ENCODE results near the gene HLA-C.
"Not testable (repeated sequence)": the region's sequence is repeated elsewhere in the genome, so short reads cannot be mapped to it uniquely, and the experiment has no call there.

HLA-C gene

DNA sequence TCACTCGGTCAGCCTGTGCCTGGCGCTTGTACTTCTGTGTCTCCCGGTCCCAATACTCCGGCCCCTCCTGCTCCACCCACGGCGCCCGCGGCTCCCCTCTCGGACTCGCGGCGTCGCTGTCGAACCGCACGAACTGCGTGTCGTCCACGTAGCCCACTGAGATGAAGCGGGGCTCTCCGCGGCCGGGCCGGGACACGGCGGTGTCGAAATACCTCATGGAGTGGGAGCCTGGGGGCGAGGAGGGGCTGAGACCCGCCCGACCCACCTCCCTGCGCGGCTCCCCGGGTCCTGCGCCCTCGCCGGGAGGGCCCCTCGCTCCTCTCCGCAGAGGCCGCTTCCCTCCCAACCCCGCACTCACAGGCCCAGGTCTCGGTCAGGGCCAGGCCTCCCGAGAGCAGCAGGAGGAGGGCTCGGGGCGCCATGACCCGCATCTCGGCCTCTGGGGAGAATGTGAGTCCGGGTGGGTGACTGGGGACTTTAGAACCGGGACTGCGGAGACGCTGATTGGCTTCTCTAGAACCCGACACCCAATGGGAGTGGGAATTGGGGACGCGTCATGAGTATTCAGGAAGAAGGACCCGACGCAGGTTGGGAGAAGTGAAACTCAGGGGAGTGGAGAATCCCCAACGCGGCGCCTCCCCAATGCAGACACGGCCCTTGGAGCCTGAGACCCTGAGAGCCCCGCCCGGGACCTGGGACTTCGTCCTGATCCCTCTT is at the start of gene HLA-C:
HLA-C (minus strand) TSS at position 452 of the 717 bp plus-strand sequence; CDS start at position 431, 21 bp downstream.
- DNase-seq (ENCODE audit: low spot score) = peak; percentile 97

DNA sequence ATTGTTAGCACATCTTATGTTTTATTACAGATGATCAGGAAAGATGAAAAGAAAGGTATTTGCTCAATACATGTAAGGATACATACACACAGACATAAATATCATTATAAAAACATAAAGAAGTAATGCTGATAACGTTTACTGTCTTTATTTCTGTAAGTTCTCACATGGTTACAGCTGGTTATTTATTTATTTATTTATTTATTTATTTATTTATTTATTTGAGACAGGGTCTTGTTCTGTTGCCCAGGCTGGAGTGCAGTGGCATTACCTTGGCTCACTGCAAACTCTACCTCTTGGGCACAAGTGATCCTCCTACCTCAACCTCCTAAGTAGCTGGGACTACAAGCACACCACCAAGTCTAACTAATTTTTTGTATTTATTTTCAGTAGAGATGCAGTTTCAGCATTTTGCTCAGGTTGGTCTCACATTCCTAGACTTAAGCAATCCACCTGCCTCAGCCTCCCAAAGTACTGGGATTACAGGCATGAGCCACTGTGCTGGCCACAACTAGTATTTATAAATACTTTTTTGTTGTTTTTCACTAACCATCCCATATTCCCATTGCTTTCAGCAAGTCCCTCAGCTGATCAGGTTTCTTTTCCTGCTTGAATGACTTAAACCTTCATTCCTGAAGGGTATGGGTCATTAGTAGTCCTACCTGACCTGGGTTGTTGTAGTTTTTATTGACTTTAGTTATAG is 49.3 kb upstream of the HLA-C start:
- no peak for DNase-seq (ENCODE audit: low spot score)

DNA sequence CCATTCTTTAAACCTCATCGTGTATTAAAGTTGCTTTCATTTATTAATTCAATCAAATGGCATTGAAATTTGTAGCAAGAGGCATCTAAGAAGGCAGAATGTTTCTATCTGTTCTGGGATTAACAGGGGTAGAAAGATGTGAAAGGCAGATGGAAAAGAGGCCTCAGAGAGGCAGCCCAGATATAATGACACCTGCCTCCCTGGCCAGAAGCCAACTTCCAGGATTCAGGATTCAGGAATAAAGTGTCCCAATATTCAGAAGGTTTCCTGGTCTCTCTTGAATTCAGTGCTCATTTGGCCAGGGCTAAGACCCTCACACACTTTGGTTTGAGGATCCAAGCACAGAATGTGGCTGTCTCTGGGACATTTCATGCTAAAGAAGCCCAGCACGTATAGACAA is 45.1 kb upstream of the HLA-C start:
- no peak for DNase-seq (ENCODE audit: low spot score)

DNA sequence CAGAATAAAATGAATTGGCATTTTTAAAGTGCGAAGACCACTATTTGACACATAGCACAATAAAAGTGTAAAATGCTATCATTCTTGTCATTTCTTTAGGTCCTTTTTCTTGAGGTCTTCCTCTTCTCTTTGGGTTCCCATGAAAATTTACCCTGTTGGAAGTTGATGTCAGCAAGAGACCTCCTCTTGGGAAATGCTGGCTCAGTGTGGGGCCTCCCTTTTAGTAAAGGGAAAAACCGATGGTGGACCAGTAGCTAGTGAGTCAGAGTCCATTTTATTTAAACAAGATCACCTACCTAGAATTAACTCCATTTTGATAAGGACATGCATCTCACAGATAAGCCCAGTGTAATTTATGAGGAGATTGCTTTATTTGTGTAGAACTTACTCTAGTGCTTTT is 37.7 kb upstream of the HLA-C start:
- no peak for DNase-seq (ENCODE audit: low spot score)

DNA sequence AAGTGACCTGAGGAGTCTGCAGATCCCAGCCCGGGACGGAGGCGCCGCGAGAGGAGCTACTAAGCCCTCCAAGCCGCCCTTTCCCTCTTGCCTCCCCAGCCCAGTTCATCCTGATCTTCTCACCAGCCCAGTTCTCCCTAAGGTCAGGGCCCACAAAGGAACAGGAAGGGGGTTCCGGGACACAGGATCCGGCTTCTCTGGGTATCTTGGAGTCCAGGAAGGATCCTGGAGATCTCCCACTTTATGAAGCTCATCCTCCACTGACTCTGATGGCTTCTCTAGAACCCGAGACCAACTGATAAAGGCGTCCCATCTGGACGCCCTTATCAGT is 36.9 kb upstream of the HLA-C start:
- no peak for DNase-seq (ENCODE audit: low spot score)

DNA sequence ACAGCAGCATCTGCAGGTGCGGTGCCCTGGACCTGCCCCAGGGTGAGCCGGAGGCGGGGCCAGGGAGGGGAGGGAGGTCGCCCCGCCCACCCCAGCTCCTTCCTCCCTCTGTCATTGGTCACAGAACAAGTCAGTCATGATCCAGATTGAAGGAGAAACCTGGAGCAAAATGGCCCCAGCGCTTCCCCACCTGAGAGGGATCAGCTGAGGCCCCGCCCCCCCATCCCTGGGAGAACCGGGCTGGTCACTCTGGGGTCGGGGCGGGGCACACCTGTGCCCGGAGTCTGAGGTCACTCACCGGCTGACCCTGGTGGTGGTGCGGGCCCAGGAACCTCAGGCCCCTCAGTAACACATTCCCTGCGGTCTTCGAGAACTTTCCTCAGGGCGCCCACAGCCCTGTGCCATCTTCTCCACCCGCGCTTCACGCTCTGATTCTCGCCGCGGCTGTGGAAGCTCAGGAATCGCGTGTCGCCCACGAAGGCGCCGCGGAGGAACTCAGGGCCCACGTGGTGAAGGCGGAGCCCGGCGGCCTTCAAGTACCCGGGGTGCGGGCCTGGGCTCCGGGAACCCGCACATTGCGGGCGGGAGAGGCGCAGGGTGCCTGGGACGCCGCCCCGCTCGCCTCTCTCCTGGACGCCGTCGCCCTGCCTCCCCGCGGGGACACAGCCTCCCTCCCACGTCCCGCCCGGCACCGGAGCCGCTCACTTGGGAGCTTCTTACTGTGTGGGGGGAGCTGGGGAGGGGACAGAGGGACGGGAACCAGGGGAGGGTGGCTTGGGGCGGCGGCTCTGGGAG is 36.4 kb upstream of the HLA-C start:
- peak; percentile 97 for DNase-seq (ENCODE audit: low spot score)

DNA sequence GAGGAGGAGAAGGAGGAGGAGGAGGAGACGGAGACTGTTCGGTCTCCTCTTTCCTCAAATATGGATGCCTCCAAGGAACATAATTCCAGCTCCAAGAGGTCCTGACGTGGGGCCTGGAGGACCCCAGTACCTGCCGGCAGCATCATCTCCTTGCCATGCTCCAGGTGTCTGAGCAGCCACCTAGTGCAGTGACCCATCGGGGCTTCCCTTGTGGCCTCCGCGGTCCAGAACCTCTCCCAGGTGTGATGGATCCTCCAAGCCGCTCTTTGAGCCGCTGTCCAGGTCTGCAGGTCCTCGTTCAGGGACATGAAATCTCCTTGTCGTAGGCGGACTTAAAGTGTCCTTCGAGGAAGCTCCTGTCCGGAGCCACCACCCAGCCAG is 35.8 kb upstream of the HLA-C start:
- no peak for DNase-seq (ENCODE audit: low spot score)

DNA sequence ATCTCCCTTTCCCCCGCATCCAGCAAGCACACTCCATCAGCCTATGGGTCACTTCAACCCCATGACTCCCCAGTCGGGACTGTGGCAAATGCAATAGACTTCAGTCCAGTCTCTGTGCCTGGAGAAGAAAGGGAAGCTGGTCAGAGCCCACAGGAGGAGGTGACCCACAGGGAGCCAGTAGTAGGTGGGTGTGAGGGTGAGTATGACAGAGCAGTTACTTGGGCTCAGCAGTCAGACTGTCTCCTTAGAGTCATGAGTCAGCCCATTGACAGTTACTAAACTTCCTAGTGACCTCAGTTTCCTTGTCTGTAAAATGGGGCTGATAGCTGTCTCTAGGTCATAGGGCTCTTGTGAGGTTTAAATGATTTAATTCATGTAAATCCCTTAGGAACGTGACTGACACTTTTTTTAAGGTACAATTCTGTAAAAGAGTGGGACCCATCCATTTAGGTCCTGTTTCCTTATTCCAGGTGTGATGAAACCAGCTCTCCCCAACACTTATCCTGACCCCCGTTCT is 33.9 kb upstream of the HLA-C start:
- DNase-seq (ENCODE audit: low spot score) = no peak

DNA sequence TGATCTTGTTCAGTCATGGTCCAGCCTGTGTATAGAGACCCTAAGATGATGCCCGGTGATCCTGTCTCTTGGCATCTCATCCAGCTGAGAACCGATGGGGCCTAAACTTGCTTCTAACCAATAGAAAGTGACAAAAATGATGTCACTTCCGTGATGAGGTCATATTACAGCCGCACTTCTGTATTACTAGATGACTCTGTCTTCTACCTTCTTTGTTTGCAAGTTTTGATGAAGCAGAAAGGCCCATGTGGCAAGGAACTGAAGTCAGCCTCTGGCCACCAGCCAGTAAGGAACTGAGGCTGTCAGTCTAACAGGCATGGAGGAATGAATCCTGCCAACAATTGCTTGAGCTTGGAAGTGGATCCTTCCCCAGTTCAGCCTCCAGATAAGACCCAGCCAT is 32.8 kb upstream of the HLA-C start:
- no peak for DNase-seq (ENCODE audit: low spot score)

DNA sequence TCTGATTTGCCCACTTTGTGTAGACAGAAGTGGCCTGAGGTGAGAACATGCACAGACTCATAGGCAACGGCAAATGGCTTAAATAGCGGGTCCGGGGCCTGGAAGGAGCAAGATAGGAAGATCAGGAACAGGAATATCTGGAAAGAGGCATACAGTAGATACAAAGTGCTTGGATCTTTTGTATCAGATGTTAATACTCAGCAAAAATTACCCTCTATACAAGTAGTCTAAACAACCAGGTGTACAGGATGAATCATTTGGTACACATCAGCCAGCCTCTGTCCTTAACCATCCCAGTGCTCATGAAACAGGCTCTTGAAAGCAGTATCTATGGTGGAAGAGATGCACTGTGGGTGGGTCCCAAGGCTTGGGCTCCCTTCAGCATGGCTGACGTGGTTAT is 28.9 kb upstream of the HLA-C start:
- DNase-seq (ENCODE audit: low spot score) = no peak

DNA sequence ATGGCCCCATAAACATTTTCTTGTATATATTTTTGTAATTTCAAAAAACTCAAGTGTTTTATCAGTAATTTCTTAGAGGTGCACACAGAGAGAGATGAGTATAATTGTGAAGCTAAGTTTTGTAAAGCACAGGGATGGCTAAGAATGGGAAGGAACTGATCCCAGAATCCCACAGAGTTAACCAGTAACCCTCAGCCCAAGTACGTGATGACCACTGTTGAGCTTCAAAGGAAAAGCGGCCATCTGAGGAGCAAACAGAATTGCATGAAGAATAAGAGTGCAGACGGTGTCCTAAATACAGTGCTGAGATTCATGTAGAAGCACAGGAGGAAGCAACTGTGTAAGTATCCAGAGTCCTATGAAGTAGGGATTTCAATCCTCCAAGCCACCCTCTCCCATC is 28.1 kb upstream of the HLA-C start:
- DNase-seq (ENCODE audit: low spot score) = no peak

DNA sequence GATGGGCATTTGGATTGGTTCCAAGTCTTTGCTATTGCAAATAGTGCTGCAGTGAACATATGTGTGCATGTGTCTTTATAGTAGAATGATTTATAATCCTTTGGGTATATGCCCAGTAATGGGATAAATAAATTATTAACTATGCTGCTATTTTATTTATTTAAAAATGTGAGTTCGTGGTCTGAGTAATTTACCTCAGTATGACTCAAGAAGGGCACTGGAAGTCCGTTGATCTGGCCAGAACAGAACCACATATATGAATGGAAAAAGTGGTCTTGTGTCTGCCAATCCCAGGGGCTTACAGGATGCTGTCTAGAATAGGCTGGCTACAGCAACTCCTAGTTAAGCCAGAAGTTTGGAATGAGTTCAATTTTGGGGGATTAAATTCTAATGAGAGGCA is 27.6 kb upstream of the HLA-C start:
- DNase-seq (ENCODE audit: low spot score) = no peak

DNA sequence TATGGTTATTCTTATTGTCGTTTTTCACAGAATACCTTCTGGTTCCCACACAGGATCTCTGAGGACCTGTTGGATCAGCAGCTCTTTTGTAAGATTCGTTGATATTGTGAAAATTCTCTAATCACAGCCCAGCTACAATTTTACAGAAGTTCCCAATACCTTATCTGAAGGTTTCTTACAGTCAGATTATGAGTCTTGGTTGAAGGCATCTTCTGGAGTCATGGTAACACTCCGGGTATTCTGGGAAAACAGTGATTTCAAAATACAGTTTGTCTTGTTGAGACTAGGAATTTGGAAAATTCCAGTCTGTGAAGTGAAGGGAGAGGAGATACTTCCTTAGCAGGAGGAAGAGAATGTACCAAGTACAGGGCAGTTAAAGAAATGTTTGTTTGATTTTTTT is 22.2 kb upstream of the HLA-C start:
- no peak for DNase-seq (ENCODE audit: low spot score)

DNA sequence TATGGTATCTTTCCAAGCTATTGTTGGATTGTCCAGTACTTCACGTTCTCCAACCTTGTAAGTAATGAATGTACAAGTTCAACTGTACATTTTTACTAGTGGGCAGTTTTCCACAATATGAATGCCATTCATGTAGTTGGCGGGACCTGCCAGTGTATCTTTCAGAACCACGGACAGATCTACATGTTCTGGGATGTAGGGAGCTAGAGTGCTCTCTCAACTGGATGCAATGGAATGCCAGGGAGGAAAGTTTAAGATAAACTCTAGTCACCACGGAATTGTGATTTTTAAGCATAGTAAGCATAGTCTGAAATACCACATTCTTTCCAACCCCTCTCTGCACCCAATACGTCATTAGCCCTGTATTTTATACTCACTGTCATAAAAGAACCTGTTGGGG is 21.5 kb upstream of the HLA-C start:
- DNase-seq (ENCODE audit: low spot score) = no peak

DNA sequence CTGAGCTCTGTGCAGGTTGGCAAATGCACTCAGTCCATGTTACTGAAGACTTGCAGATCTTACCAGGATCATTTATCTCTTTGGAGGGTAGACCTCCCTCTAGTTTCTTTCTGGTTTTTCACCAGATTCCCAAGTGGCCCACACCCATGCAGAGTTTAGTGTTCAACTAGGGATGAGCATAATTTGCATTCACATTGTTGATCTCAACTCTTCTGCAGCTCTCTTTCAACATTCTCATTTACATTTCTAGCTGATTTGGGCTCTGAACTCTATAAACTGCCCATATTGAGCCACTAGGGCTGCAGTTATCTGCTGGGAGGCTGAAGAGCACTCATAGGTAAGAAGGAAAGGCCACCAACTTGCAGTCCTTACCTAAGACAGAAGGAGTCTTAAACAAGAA is 17.9 kb upstream of the HLA-C start:
- DNase-seq (ENCODE audit: low spot score) = no peak

DNA sequence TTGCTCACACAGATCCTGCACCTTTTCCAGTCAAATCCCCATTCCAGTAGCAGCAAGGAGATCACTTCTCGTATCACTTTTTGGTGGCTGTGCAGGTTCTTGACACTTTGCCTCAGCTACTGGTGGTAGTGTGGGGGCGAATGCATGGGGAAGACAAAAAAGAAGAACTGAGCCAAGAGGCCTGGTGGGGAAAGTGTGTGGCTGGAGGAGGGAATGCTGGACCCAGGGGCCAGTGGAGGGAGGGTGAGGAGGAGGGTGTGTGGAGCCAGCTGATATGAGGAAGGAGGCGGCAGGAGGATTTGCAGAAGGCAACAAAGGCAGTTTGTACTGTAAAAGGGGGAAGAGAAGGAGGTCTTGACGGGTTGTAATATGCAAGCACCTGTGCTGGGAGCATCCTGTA is 15.7 kb upstream of the HLA-C start:
- DNase-seq (ENCODE audit: low spot score) = no peak

DNA sequence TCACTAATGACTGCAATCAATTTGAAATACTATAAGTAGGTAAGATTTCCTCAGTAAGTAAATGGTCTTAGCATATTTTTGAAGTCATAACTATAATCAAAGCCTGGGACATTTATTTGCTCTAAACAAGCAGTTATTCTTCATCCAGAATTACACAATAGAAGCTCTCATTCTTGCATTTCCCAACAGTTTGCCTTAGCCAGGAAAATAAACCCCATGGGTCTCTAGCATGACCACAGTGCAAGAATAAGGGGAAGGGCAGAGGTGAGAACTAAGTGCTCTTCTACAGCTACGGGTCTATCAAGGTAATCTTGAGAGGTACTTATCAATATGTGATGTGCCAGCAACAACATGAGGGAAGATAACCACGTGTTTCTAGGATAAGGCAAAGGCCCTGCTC is 14.1 kb upstream of the HLA-C start:
- no peak for DNase-seq (ENCODE audit: low spot score)

DNA sequence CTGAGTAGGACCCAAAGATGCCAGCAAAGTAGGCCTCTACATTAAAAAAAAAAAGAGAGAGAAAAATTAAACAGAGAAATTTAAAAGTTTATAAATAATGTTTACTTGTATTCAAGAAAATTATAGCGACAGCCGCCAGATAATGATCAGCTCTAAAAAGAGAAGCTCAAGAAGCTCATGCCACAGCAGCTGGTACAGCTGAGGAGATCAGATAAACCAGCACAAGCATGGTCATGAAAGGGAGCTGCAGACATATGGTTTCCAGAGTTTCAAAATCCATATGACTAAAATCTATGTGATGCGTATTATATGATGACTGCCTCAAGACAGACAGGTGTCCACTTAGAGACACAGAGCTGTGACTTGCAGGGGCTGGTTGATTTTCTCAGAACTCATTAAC is 13.6 kb upstream of the HLA-C start:
- DNase-seq (ENCODE audit: low spot score) = no peak

DNA sequence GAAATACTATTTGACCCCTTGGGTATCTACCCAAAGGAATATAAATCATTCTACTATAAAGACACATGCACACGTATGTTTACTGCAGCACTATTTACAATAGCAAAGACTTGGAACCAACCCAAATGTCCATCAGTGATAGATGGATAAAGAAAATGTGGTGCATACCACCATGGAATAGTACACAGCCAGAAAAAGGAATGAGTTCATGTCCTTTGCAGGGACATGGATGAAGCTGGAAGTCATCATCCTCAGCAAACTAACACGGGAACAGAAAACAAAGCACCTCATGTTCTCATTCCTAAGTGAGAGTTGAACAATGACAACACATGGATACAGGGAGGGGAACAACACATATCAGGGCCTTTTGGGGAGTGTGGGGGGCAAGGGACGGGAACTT is 7.8 kb upstream of the HLA-C start:
- not testable (repeated sequence) for DNase-seq (ENCODE audit: low spot score)

DNA sequence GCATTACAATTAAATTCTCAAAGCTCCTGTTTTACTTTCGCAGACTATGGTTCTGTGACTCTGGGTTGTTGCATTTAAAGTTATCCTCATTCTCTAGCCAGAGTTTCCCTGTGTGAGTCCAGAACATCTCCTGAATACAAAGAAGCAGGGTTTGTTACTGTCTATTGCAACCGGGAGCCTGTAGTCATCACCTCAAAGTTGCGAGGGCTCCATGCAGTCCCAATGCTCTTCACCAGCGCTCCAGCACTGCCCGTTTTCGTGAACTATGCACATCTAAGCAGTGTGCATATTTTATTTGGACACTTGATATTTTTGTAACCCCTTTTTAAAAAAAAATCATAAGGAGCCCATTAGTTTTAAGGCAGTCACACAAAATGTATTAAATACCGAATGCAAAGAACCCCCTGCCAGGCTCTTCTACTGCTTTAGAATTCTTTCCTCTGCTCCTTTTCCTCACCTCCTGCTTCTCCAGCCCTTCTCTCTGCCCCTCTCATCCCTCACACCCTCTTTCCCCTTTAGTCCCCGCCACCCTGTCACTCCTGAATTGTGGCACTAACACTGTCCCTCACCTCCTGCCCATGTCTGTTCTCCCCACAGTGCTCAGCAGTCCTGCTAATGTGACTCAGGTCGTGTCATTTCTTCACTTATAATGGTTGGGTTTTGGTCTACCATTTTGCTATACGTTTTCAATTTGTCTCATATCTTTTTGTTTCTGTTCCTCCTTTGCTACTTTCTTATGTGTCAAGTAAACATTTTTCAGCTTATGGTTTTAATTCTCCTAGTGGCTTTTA is 1.1 kb upstream of the HLA-C start:
- DNase-seq (ENCODE audit: low spot score) = no peak

DNA sequence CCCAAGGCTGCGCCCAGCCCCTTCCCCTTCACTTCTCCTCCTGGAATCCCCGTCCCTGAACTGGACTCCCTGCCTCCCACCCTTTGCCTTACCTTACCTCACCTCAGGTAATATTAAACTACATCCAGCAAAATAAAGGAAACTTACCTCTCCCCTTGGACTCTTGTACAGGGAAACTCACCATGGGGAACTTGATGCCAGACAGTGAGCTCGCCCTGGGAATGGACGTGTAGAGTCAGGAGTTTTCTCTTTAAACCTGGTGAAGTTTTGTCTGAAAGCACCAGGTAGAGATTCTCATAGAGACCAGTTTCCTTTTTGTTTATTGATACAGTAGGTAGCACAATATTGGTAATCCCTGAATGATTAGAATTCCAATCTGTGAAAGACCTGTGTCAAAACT is 544 bp upstream of the HLA-C start:
- peak; percentile 9 for DNase-seq (ENCODE audit: low spot score)
